ENCODE data around the gene RAPGEF6.

Gene RAPGEF6

GRCh38 chr5:131377346-131377745 is 257.7 kb downstream of the RAPGEF6 start:
- H3K36me3 ChIP-seq (ENCODE audit: low read depth): no peaks in the 10 kb centered on the region
- H3K4me3 ChIP-seq (ENCODE audit: severe bottlenecking): no peak overlapping the region
- H3K4me1 ChIP-seq (ENCODE audit: insufficient read depth, poor library complexity, severe bottlenecking): peaks cover 5% of the 10 kb centered on the region
- H3K9me3 ChIP-seq (ENCODE audit: severe bottlenecking): no peaks in the 10 kb centered on the region
- no peak for DNase-seq (ENCODE audit: low spot score)
- ATAC-seq (ENCODE audit: low read depth): no peak
- no peaks in the 10 kb centered on the region for H3K27me3 ChIP-seq (ENCODE audit: insufficient read depth, poor library complexity, severe bottlenecking)
- H3K27ac ChIP-seq (ENCODE audit: poor library complexity, severe bottlenecking): no peak overlapping the region
- no peak for TF ChIP-seq CTCF (IDR thresholded peaks at IDR 0.05; ENCODE audit: poor library complexity, severe bottlenecking)

GRCh38 chr5:131375351-131375750 is 259.7 kb downstream of the RAPGEF6 start:
- no peaks in the 10 kb centered on the region for H3K9me3 ChIP-seq (ENCODE audit: severe bottlenecking)
- no peak for TF ChIP-seq CTCF (IDR thresholded peaks at IDR 0.05; ENCODE audit: poor library complexity, severe bottlenecking)
- H3K4me1 ChIP-seq (ENCODE audit: insufficient read depth, poor library complexity, severe bottlenecking): peaks cover 5% of the 10 kb centered on the region
- DNase-seq (ENCODE audit: low spot score): no peak
- no peak overlapping the region for H3K27ac ChIP-seq (ENCODE audit: poor library complexity, severe bottlenecking)
- no peaks in the 10 kb centered on the region for H3K36me3 ChIP-seq (ENCODE audit: low read depth)
- H3K27me3 ChIP-seq (ENCODE audit: insufficient read depth, poor library complexity, severe bottlenecking): no peaks in the 10 kb centered on the region
- H3K4me3 ChIP-seq (ENCODE audit: severe bottlenecking): no peak overlapping the region
- ATAC-seq (ENCODE audit: low read depth): no peak

Data from RWPE2 (cell line).